Retinal pigment epithelial cell (primary cell): ENCODE measurements around the gene FES.
A peak's percentile ranks its signal among the peaks of the same experiment; 100 is the strongest.

Experiments used
- DNase-seq: peaks from one replicate; pipeline ENCODE4 v3.0.0-alpha.2; 2010; ENCODE audit warnings: low read depth
- H3K4me3 ChIP-seq: 2 replicates; pipeline ENCODE4 v1.5.1; 2011; ENCODE audit warnings: mild to moderate bottlenecking, low read length, control low read depth, moderate library complexity
- CTCF ChIP-seq: conservative IDR thresholded peaks from 2 replicates; pipeline ENCODE4 v1.5.1; 2011; ENCODE audit warnings: low read depth, low read length, control low read depth, inconsistent platforms

FES gene

GRCh38 chr15:90885432-90886290 lies 1.4 kb downstream of the FES start:
- DNase-seq: no peak
- no peak overlapping the region for H3K4me3 ChIP-seq
- peak; percentile 99 for TF ChIP-seq CTCF

GRCh38 chr15:90886291-90886614 lies 1.9 kb downstream of the FES start:
- TF ChIP-seq CTCF: no peak
- no peak overlapping the region for H3K4me3 ChIP-seq
- DNase-seq: no peak

- no peak overlapping the region for H3K4me3 ChIP-seq
- DNase-seq: no peak
- no peak for TF ChIP-seq CTCF
Observed at GRCh38 chr15:90887037-90887481, 2.8 kb downstream of the FES start.

- no peak for DNase-seq
- no peak for TF ChIP-seq CTCF
- no peak overlapping the region for H3K4me3 ChIP-seq
Observed at GRCh38 chr15:90889313-90889730, 5.0 kb downstream of the FES start.

- DNase-seq: no peak
- TF ChIP-seq CTCF: no peak
- no peak overlapping the region for H3K4me3 ChIP-seq
Observed at GRCh38 chr15:90889736-90890456, 5.6 kb downstream of the FES start.

- no peak for DNase-seq
- no peak for TF ChIP-seq CTCF
- H3K4me3 ChIP-seq: no peak overlapping the region
Observed at GRCh38 chr15:90890839-90891238, 6.5 kb downstream of the FES start.
